Measurements from ENCODE around the gene KERA.

KERA gene

GRCh38 chr12:91017511-91018263 is 40.1 kb downstream of the KERA start:
- Histone ChIP-seq H3K4me3 (ENCODE audit: severe bottlenecking) (no peak overlapping the region), H3K9me3 (ENCODE audit: severe bottlenecking) (no peaks in the 10 kb centered on the region), H3K27me3 (ENCODE audit: insufficient read depth, poor library complexity, severe bottlenecking) (no peaks in the 10 kb centered on the region), H3K4me1 (ENCODE audit: insufficient read depth, poor library complexity, severe bottlenecking) (no peaks in the 10 kb centered on the region), H3K27ac (ENCODE audit: poor library complexity, severe bottlenecking) (no peak overlapping the region), H3K36me3 (ENCODE audit: low read depth) (no peaks in the 10 kb centered on the region)
- no peak for DNase-seq (ENCODE audit: low spot score)
- no peak for ATAC-seq (ENCODE audit: low read depth)
- no peak for TF ChIP-seq CTCF (IDR thresholded peaks at IDR 0.05; ENCODE audit: poor library complexity, severe bottlenecking)

DNA sequence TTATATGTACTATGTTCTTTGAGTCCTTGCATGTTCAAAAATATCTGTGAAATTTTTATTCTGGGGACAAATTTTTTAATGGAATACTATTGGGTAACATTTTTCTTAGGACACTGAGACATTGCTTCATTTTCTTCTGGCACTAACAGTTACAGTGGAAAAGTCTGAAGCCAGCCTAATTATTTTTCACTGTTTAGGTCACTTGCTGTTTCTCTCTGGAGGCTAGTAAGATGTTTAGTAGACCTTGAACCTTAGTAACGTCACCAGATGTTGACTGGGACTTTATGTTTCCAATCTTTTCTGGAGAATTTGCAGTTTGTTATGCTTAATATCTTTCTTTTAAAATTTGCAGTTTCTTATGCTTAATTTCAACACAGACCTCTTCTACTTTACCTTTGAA is 40.8 kb downstream of the KERA start:
- no peak for TF ChIP-seq CTCF (IDR thresholded peaks at IDR 0.05; ENCODE audit: poor library complexity, severe bottlenecking)
- ATAC-seq (ENCODE audit: low read depth) (no peak), DNase-seq (ENCODE audit: low spot score) (no peak)
- H3K9me3 ChIP-seq (ENCODE audit: severe bottlenecking) = no peaks in the 10 kb centered on the region
- H3K4me3 ChIP-seq (ENCODE audit: severe bottlenecking) = no peak overlapping the region
- H3K27me3 ChIP-seq (ENCODE audit: insufficient read depth, poor library complexity, severe bottlenecking) = no peaks in the 10 kb centered on the region
- no peak overlapping the region for H3K27ac ChIP-seq (ENCODE audit: poor library complexity, severe bottlenecking)
- no peaks in the 10 kb centered on the region for H3K36me3 ChIP-seq (ENCODE audit: low read depth)
- H3K4me1 ChIP-seq (ENCODE audit: insufficient read depth, poor library complexity, severe bottlenecking) = no peaks in the 10 kb centered on the region

GRCh38 chr12:91009319-91009950 is 48.4 kb downstream of the KERA start:
- Histone ChIP-seq H3K4me1 (ENCODE audit: insufficient read depth, poor library complexity, severe bottlenecking) (no peaks in the 10 kb centered on the region), H3K27me3 (ENCODE audit: insufficient read depth, poor library complexity, severe bottlenecking) (peaks cover 3% of the 10 kb centered on the region), H3K4me3 (ENCODE audit: severe bottlenecking) (no peak overlapping the region), H3K36me3 (ENCODE audit: low read depth) (no peaks in the 10 kb centered on the region), H3K27ac (ENCODE audit: poor library complexity, severe bottlenecking) (no peak overlapping the region), H3K9me3 (ENCODE audit: severe bottlenecking) (no peaks in the 10 kb centered on the region)
- no peak for DNase-seq (ENCODE audit: low spot score)
- no peak for TF ChIP-seq CTCF (IDR thresholded peaks at IDR 0.05; ENCODE audit: poor library complexity, severe bottlenecking)
- no peak for ATAC-seq (ENCODE audit: low read depth)

- no peak for TF ChIP-seq CTCF (IDR thresholded peaks at IDR 0.05; ENCODE audit: poor library complexity, severe bottlenecking)
- no peaks in the 10 kb centered on the region for H3K36me3 ChIP-seq (ENCODE audit: low read depth)
- no peaks in the 10 kb centered on the region for H3K4me1 ChIP-seq (ENCODE audit: insufficient read depth, poor library complexity, severe bottlenecking)
- no peak overlapping the region for H3K4me3 ChIP-seq (ENCODE audit: severe bottlenecking)
- H3K27ac ChIP-seq (ENCODE audit: poor library complexity, severe bottlenecking) = no peak overlapping the region
- ATAC-seq (ENCODE audit: low read depth) (no peak), DNase-seq (ENCODE audit: low spot score) (no peak)
- peaks cover 6% of the 10 kb centered on the region for H3K27me3 ChIP-seq (ENCODE audit: insufficient read depth, poor library complexity, severe bottlenecking)
- no peaks in the 10 kb centered on the region for H3K9me3 ChIP-seq (ENCODE audit: severe bottlenecking)
These were observed 50.1 kb downstream of the KERA start for GRCh38 chr12:91007531-91008290.
